GM12878 (cell line): ENCODE measurements around the gene MYBPHL. TPM values are rescaled to one million over a fixed set of nuclear protein-coding genes. Genes with fewer than 3 reads are reported as not detected.

Experiments
- ATAC-seq: fragments of 200-7000 bp; cut with Tn5 transposase; 3 replicates; pipeline ENCODE4 v1.9.1; 2020; ENCODE audit warnings: mild to moderate bottlenecking, moderate library complexity
- BruUV-seq: library from RNA; stranded (reverse); fragments of 400-500 nt; replicated peaks from 2 replicates; lab custom pipeline; 2021; lab: Mats Ljungman, UMichigan
- CTCF ChIA-PET: fragments of 300-600 bp; sonication (Branson Sonifier 250); formaldehyde crosslinking; extraction: SDS; loops from one replicate; lab custom pipeline; 2021; ENCODE audit warnings: inconsistent platforms; lab: Yijun Ruan, JAX
- POLR2A ChIA-PET: fragments of 350-600 bp; formaldehyde crosslinking; extraction: SDS; loops from one replicate; lab custom pipeline; 2021; ENCODE audit warnings: inconsistent platforms; lab: Charles Lee
- RAD21 ChIA-PET: fragments of 300-600 bp; sonication (Branson Sonifier 250); formaldehyde crosslinking; loops from one replicate; lab custom pipeline; 2023; ENCODE audit warnings: antibody characterized with exemption; ENCODE audit not compliant: unreplicated experiment; lab: Charles Lee
- SMC1A ChIA-PET: fragments of 300-600 bp; sonication (Branson Sonifier 250); formaldehyde crosslinking; loops from one replicate; lab custom pipeline; 2023; ENCODE audit not compliant: unreplicated experiment, uncharacterized antibody; lab: Charles Lee
- DNase-seq: peaks from one replicate; pipeline ENCODE4 v3.0.0-alpha.2; 2011; ENCODE audit warnings: low read depth, low spot score
- FAIRE-seq: peaks from 3 replicates; lab custom pipeline; 2011; peaks lifted over from hg19 to GRCh38; lab: Jason Lieb, UNC
- H2AFZ ChIP-seq: 2 replicates; pipeline ENCODE4 v1.6.0; 2011; ENCODE audit warnings: low read depth, low read length, control low read depth; ENCODE audit not compliant: control insufficient read depth
- H3K27ac ChIP-seq: 2 replicates; pipeline ENCODE4 v1.5.1; 2011; ENCODE audit warnings: control low read depth; ENCODE audit not compliant: control insufficient read depth, insufficient read depth
- H3K27me3 ChIP-seq, 2 experiments: replicated peaks in 1 of 2; 2 replicates each; pipeline versions ENCODE4 v1.6.0 to v1.6.1; 2011; ENCODE audit warnings: low read length in 1 of 2; ENCODE audit not compliant: control insufficient read depth in 2 of 2, insufficient read depth in 2 of 2
- H3K36me3 ChIP-seq, 2 experiments: 2 replicates each; pipeline ENCODE4 v1.5.1; 2011; ENCODE audit warnings: low read length in 1 of 2; ENCODE audit not compliant: control insufficient read depth in 2 of 2, insufficient read depth in 2 of 2
- H3K4me1 ChIP-seq: 2 replicates; pipeline ENCODE4 v1.6.1; 2011; ENCODE audit warnings: mild to moderate bottlenecking, low read length, moderate library complexity, mixed read lengths; ENCODE audit not compliant: control insufficient read depth, insufficient read depth
- H3K4me2 ChIP-seq: 2 replicates; pipeline ENCODE4 v1.6.0; 2011; ENCODE audit warnings: control low read depth; ENCODE audit not compliant: control insufficient read depth, insufficient read depth
- H3K4me3 ChIP-seq: fragments of 200-600 bp; sonication (generic); 2 replicates; pipeline ENCODE4 v1.5.1; 2016
- H3K79me2 ChIP-seq: 2 replicates; pipeline ENCODE4 v1.6.0; 2011; ENCODE audit warnings: low read length; ENCODE audit not compliant: control insufficient read depth, insufficient read depth
- H3K9ac ChIP-seq: 2 replicates; pipeline ENCODE4 v1.8.0; 2011; ENCODE audit warnings: low read length, control low read depth, mixed read lengths; ENCODE audit not compliant: control insufficient read depth, insufficient read depth
- H3K9me3 ChIP-seq: replicated peaks from 3 replicates; pipeline ENCODE4 v1.5.1; 2011; ENCODE audit warnings: mild to moderate bottlenecking, low read length; ENCODE audit not compliant: control insufficient read depth, insufficient read depth
- H4K20me1 ChIP-seq: 2 replicates; pipeline ENCODE4 v1.6.0; 2011; ENCODE audit not compliant: control insufficient read depth, insufficient read depth
- CEBPB ChIP-seq, 2 experiments: fragments of 150-350 bp in 1 of 2; IDR thresholded peaks; 2 replicates each; pipeline ENCODE4 v1.6.1; 2012 to 2014; ENCODE audit warnings: low read depth in 2 of 2, low read length in 2 of 2, borderline replicate concordance in 1 of 2, inconsistent platforms in 1 of 2
- CHD4 ChIP-seq: fragments of 200-600 bp; sonication (generic); IDR thresholded peaks from 2 replicates; pipeline ENCODE4 v1.6.1; 2016; ENCODE audit warnings: mild to moderate bottlenecking
- HDAC2 ChIP-seq: fragments of 200-600 bp; sonication (generic); IDR thresholded peaks from 2 replicates; pipeline ENCODE4 v1.6.1; 2017
- MTA2 ChIP-seq: fragments of 450-650 bp; IDR thresholded peaks from 2 replicates; pipeline ENCODE4 v1.6.1; 2016; ENCODE audit warnings: low read depth, mild to moderate bottlenecking, moderate library complexity
- RB1 ChIP-seq: fragments of 450-650 bp; formaldehyde crosslinking; IDR thresholded peaks from 2 replicates; pipeline ENCODE4 v1.6.1; 2017; ENCODE audit warnings: mild to moderate bottlenecking, borderline replicate concordance
- STAT1 ChIP-seq: fragments of 450-650 bp; conservative IDR thresholded peaks from 2 replicates; pipeline ENCODE4 v1.6.1; 2014; ENCODE audit warnings: antibody characterized with exemption, mild to moderate bottlenecking
- TARDBP ChIP-seq: IDR thresholded peaks from 2 replicates; pipeline ENCODE4 v1.6.1; 2016; ENCODE audit warnings: borderline replicate concordance
- ZBED1 ChIP-seq: IDR thresholded peaks from 2 replicates; pipeline ENCODE4 v1.6.1; 2016; ENCODE audit warnings: borderline replicate concordance
- ZBTB11 ChIP-seq: fragments of 450-650 bp; formaldehyde crosslinking; IDR thresholded peaks from 2 replicates; pipeline ENCODE4 v1.5.0; 2022; ENCODE audit warnings: mild to moderate bottlenecking, missing genetic modification characterization
- ZNF207 ChIP-seq: fragments of 450-650 bp; IDR thresholded peaks from 2 replicates; pipeline ENCODE4 v1.6.1; 2014; ENCODE audit warnings: antibody characterized with exemption, mild to moderate bottlenecking, borderline replicate concordance
- ZNF24 ChIP-seq: fragments of 450-650 bp; IDR thresholded peaks from 2 replicates; pipeline ENCODE4 v1.6.1; 2017; ENCODE audit warnings: antibody characterized with exemption, mild to moderate bottlenecking
- WGBS: methylation state at CpG from one replicate; pipeline ENCODE4 v1.1.6; 2016; ENCODE audit warnings: low lambda C conversion rate; ENCODE audit not compliant: insufficient replicate concordance, insufficient coverage; ENCODE audit errors: missing lambda C conversion rate; 5-methylcytosine and 5-hydroxymethylcytosine counted together
- in situ Hi-C: fragments of 300-500 bp; cut with MboI; formaldehyde crosslinking; loops from 9 replicates; pipeline ENCODE4 v1.14.3; 2018; ENCODE audit warnings: mixed read lengths
- intact Hi-C: fragments of 100-400 bp; cut with micrococcal nuclease; formaldehyde crosslinking; loops from one replicate; pipeline ENCODE4 v1.14.2; 2022; ENCODE audit not compliant: unreplicated experiment
- polyA plus RNA-seq, 11 experiments: library from polyadenylated mRNA; depleted of rRNA in 4 of 11; unstranded in 6 of 11; stranded (reverse) in 5 of 11; fragments of >200 nt; fragmentation: Nextera tagmentation in 4 of 11; fragmentation: Illumina TruSeq in 1 of 11; extraction: Ambion mirVana in 4 of 11; extraction: Trizol in 1 of 11; gene quantifications; 1 replicate in 1 of 11; 2 replicates in 10 of 11; pipeline versions ENCODE4 v1.2.1 to v1.2.3, GENCODE V29; 2011 to 2016; ENCODE audit warnings: inconsistent platforms in 2 of 11, missing spikeins in 2 of 11, low read depth in 1 of 11
- total RNA-seq, 4 experiments: library from RNA; depleted of rRNA in 3 of 4; stranded (reverse); fragments of >200 nt in 3 of 4; fragmentation: Illumina TruSeq in 1 of 4; extraction: Trizol in 1 of 4; gene quantifications; 2 replicates each; pipeline versions ENCODE4 v1.2.1 to v1.2.3, GENCODE V29; 2013 to 2021
- TF ChIP-seq, protein P1 (sequence below): fragments of 450-650 bp; IDR thresholded peaks from 2 replicates; pipeline ENCODE4 v1.6.1; 2017; ENCODE audit warnings: mild to moderate bottlenecking, low read depth, inconsistent platforms; ENCODE audit not compliant: poor library complexity, severe bottlenecking

Gene MYBPHL
- total and polyA plus RNA-seq, 10 of the 15 experiments (the other 5 are each of a cell fraction or from before 2014, with no cell fraction given), result 0.16 to 0.75 (median 0.54) TPM; not detected in 7

- TF ChIP-seq RB1 (no peak), TARDBP (no peak), MTA2 (no peak), ZNF207 (no peak), CEBPB (IDR thresholded peaks at IDR 0.05; ENCODE audit: borderline replicate concordance in 1 of 2, low read depth in 2 of 2, low read length in 2 of 2) (no peak)
Measured at GRCh38 chr1:109282952-109283747, 23.7 kb downstream of the MYBPHL start, which contains the start of gene PSRC1 (continued).

GRCh38 chr1:109282497-109282951 lies 24.3 kb downstream of the MYBPHL start:
- peak overlapping the region; percentile 66; the same call in 1 of the 2 replicates for H3K9ac ChIP-seq
- ChIA-PET SMC1A (interaction anchor here (0.6 to 3.1 kb wide), 6 partner anchors 14 to 266 kb away, joined by 3 to 19 read pairs (median 4); partner anchors contain the start of genes GNAI3 and SORT1), POLR2A (interaction anchor here (1.3 to 1.5 kb wide), 2 partner anchors 10 to 143 kb away, joined by 3 to 5 read pairs; partner anchors contain the start of gene PSMA5), CTCF (interaction anchor here (0.6 to 2.9 kb wide), 14 partner anchors 10 to 702 kb away, joined by 3 to 31 read pairs (median 4); partner anchors contain the start of genes AHCYL1, ATXN7L2 and SORT1), RAD21 (interaction anchor here (0.8 to 3.3 kb wide), 9 partner anchors 25 to 266 kb away, joined by 3 to 21 read pairs (median 4); partner anchors contain the start of genes GNAI3 and SORT1)
- in situ Hi-C loops, result no loop called here
- no TSS peak for BruUV-seq
- peaks cover 3% of the 10 kb centered on the region for H3K4me1 ChIP-seq
- H3K4me3 ChIP-seq, result peak overlapping the region; percentile 86
- DNase-seq (no peak), ATAC-seq (no peak), FAIRE-seq (no peak)
- peak overlapping the region; percentile 96 for H2AFZ ChIP-seq
- no peaks in the 10 kb centered on the region for H3K79me2 ChIP-seq
- no peaks in the 10 kb centered on the region for H3K9me3 ChIP-seq
- no peak overlapping the region for H3K27ac ChIP-seq
- 10% methylated on average over 10 of the region's 10 CpGs for WGBS
- peak overlapping the region; percentile 100 for H3K4me2 ChIP-seq
- H4K20me1 ChIP-seq, result no peaks in the 10 kb centered on the region
- no peaks in the 10 kb centered on the region for H3K27me3 ChIP-seq
- intact Hi-C loops, result no loop called here
- no peaks in the 10 kb centered on the region for H3K36me3 ChIP-seq
- no peak for TF ChIP-seq ZNF24
- TF ChIP-seq STAT1, result no peak
- TF ChIP-seq, protein P1, sequence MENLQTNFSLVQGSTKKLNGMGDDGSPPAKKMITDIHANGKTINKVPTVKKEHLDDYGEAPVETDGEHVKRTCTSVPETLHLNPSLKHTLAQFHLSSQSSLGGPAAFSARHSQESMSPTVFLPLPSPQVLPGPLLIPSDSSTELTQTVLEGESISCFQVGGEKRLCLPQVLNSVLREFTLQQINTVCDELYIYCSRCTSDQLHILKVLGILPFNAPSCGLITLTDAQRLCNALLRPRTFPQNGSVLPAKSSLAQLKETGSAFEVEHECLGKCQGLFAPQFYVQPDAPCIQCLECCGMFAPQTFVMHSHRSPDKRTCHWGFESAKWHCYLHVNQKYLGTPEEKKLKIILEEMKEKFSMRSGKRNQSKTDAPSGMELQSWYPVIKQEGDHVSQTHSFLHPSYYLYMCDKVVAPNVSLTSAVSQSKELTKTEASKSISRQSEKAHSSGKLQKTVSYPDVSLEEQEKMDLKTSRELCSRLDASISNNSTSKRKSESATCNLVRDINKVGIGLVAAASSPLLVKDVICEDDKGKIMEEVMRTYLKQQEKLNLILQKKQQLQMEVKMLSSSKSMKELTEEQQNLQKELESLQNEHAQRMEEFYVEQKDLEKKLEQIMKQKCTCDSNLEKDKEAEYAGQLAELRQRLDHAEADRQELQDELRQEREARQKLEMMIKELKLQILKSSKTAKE, result no peak
- TF ChIP-seq CHD4, result no peak
- no peak for TF ChIP-seq HDAC2
- no peak for TF ChIP-seq ZBTB11 (CRISPR knock-in tag)
- TF ChIP-seq ZBED1, result no peak
